GM18502 (cell line): Measurements from ENCODE around the gene AMOT.
A peak's percentile ranks its signal among the peaks of the same experiment; 100 is the strongest.

ENCODE experiments used
- ATAC-seq: cut with Tn5 transposase; IDR thresholded peaks from one replicate; pipeline ENCODE4 v1.9.1; 2021; ENCODE audit warnings: mild to moderate bottlenecking; ENCODE audit not compliant: unreplicated experiment, poor library complexity

The AMOT gene

DNA sequence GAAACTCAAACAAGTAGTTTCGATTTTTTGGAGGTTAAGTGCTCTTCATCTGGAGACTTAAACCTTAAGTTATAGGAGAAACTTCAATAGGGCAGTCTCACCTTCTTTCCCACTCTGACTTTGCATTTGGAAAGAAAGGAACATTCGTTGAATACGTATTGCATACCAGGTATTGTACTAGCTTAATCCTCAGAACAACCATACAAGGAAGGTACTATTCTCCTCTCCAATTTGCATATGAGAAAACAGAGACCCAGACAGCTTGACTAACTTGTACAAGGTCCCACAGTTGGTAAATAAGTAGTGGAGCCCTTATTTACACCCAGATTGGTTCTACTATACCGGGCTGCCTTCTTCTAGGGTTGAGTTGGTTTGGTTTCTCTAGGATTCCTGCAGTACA is 32.6 kb downstream of the AMOT start:
- no peak for ATAC-seq

DNA sequence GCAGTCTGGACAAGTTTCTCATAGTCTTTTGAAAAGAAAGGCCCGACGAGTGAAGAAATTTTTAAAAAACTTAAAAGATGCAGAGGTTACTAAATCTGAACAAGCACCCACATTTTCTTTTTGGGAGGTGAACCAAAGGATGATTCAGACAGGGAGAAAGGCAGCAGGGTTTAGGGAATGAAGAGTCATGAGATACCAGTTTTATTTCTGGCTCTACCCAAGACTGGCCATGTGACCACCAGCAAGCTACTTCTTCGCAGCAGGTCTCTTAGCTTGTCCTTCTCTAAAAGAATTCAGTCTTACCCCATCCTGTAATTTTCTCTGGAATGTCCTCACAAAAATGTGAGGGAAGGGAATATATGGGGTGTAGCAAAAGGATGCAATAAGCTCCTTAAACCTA is 37.6 kb downstream of the AMOT start:
- no peak for ATAC-seq

DNA sequence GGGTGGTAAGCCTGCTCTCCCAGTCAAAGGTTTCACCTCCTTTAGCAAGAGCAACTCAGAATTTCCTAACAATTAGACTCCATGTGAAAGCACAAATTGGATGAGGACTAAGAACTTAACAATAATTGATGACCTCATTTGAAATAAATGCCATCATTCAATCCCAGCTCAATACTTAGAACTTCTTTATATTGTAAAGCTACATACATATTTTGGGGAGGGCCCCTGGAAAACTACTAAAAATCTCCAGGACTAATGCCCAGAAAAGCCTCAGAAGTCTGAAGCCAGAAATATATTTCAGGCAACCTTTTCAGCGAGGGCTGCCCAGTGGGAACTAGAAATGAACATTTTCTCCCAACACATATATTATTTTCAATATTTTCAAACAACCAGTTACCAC is 38.1 kb downstream of the AMOT start:
- no peak for ATAC-seq

DNA sequence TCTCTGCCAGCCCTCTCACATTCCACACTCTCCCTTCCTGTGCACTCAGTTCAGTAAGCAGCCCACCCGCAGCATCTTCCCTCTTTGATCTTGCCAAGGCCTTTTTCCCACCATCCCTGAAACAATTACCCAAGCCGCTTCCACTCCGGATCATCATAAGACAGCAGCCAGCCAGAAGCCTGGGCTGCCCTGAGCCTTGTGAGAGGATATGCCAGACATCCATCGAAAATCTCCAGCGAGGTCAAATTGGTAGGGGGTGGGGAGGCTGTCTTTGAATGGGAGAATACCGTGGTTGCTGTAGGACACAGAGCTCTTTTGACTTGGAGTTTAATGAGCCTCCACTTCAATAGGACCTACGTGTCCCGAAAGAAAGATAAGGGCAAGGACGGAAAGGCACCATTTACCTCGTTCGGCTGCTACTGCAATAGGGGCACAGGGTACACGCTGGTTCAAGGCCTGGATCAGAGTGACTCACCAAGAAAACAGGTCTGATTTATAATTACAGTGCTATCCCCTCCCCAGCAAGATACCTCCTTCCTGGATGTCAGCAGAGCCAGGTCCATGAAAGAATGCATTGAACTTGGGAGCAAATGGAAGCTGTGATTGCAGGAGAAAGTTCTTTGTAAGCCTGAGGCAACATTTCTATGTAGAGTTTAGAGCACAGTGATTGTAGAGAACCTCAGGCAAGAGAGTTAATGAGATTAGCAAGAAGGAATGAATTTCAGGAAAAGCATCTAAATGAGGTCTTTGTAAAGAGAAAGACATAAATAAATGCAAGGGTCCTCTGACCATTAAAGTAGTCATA is 39.5 kb downstream of the AMOT start:
- no peak for ATAC-seq

DNA sequence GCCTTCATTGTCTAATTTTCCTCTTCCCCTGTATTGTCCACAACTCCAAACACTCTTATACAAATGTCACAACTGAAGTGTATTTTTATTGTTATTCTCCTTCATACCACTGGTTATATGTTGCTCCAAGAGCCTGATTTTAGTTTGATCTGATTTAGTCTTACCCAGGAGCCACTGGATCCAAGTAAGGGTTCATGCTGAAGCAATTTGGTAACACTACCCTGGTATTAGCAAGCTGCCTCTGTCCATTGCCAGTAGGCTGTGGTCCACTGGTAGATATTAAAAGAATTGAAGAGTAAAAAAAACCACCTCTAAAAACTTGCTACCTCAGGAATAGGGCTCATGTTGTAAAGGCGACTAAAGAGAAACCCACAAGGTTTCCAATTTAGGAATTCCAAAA is 41.2 kb downstream of the AMOT start:
- no peak for ATAC-seq

DNA sequence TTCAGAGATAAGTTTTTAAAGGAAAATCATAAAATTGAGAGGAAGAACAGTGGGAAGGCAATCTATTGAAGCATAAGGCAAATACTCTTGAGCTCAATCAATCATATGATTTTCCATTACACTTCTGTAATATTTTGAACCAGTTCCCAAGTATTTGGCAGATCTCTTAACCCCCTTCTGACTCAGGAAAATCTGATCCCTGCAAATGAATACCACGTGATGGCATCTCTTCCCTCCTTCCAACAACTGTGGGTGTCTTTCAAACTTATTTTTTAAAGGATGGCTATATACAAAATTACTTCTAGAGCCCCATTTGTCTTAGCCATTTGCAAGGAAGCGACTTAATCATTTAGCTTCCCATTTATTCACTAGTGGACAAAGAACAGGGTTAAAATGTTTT is 41.9 kb downstream of the AMOT start:
- no peak for ATAC-seq

DNA sequence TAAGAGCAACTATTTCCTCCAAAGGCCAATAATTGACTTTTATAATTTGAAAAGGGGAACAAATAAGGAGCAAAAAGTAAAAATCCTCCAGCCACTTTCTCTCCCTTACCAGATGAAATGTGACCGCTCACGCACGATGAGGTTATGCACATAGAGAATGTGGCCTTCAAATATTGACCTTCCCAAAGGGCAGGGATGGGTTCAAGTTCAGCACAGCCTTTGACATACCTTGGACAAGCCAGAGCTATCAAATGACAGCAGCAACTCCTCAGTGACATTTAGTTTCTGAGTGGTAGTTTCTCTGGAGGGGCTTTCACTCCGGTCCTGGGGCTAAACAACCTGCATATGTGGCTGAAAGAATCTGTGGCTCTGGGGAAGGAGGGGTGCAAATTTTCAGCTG is 50.7 kb downstream of the AMOT start:
- no peak for ATAC-seq

DNA sequence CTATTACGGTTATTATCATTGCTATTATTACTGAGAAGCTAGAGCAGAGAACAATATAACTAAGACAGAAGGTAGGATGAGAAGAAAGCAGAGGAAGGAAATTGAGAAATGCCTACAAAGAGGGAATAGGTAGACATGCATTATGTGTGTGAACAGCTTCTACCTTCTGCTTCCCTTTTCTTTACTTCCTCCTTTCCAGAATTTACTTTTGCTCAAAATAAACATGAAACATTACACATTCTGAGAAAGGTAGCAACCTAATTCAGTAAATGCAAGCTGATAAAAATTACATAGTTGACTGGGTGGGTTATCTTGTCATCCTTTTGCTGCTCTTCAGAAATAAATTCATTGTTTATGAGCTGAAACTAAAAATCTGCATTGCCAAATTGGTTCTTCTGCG is 54.6 kb downstream of the AMOT start:
- no peak for ATAC-seq

DNA sequence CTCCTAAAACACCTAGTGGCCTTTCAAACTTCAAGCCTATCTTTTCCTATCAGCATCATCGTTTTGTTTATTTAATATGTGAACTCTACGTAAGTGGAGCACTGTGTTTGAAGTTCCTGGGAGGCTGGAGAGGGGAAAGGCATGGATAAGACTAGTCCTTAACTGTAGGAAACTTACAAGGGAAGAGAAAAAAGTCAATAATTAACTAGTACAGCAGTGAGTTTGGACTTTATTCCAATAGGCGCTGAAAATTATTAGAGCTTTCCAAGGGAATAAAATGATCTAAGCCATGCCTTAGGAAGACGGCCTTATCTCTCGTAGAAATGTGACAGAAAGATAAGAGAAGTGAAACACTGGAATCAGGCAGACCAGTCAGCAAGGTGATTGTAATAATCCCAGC is 55.3 kb downstream of the AMOT start:
- no peak for ATAC-seq

DNA sequence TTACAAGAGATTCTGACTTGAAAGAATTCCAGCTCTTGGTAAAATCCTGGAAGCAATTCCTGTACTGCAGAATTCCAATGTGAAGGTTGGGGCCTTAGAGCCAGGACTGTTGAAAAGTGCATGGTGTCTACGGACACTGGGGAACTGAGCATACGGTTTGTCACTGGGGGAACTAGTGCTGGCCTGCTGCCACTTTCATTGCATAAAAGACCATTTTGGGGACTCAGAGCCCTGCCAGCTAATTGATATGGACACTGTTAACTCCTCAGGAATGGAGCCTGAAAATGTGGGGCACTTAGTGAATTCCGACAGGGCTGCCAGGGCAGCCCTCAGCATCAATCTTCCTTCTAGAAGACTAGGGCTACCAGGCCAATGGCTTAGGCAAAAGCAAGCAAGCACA is 55.9 kb downstream of the AMOT start:
- no peak for ATAC-seq

DNA sequence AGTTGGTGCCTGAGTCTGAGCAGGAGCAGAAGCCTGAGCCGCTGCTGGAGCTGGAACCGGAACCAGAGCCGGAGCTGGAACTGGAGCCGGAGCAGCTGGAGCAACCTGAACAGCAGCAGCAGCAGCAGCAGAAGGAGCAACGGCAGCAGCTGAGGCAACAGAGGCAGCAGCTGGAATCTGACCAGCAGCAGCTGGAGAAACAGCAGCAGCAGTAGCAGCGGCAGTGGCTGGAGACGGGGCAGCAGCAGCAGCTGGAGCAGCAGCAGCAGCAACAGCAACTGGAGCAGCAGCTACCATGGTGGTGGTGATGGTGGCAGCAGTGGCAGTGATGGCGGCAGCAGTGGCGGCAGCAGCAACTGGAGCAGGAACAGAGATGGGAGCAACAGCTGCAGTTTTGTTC is 61.5 kb downstream of the AMOT start:
- no peak for ATAC-seq

DNA sequence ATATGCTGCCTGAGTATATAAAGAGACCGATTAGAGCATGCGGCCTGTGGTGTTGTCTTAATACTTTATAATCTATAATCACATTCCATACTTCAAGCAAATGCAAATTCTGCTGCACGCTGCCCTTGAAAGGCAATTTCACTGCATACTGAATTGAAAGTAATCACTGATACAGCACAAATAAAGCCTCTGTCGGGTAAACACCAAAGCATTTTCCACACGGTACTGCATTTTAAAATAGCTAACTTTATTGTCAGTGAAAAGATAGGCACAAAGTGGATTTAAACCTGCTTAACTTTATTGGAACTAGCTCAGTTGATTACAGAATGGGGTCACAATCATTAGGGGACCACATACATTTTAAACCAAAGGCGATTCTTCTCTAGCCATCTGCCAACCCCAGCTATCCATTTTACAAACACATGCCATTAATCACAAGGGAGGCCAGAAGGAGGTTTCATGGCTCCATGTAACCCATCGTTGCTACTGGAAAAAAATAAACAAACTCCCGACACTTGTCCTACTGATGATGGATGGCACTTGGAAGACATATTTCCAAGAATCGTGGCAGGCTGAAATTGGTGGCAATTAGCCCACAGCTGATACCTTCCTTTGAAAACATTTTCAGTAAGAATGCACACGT is 65.9 kb downstream of the AMOT start:
- ATAC-seq = no peak

DNA sequence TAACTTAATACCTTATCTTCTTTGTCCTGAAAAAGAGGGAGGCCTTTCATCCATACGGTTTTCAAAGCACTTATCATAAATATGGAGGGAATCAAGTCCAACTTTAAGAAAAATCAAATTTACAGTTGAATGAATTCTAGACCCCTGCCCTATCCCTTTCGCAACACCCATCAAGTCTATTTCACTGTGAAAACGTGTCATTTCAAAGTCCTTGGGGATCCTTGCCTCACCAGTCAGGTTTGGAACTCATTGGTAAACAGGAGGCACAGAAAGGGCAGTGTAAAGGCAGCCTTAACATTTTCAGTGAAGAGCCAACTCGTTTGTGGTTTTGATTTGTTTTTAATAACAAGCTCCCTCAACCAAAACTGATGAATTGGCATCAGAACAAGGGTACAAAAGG is 66.5 kb downstream of the AMOT start:
- no peak for ATAC-seq

DNA sequence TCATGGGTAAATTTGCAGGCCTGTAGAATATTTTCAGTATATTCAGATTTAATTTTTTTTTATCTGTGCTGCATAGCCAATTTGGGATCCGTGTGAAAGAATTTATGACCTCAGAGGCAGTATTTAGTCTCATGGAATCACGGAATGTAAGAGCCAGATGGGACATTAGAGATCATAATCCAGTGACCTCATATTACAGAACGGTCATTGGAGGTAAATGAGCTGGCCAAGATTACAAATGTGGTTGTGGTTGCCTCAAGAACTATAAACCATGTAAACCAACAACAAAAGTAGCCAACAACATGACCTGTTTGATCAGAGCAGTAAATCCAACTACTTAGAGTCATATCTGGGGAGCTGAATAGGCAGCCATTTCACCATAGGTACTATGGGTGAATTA is 71.6 kb downstream of the AMOT start:
- ATAC-seq = no peak

DNA sequence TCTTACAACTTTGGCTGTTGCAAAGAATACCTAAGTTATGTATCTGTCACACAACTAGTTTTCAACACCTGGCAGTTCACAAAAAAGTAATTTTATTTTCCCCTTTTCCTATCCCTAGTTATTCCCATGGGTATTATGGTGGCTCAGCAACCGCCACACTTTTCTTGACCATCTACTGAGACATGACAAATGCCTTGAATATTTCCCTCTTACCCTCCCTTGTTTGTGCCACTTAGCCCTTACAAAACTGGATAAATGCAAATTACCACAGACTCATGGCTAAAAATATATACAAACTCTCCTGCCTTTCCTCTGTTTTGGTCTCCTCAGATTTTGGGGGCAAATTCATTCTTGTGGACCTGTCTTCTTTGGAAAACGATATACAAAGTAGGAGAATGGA is 72.1 kb downstream of the AMOT start:
- ATAC-seq = no peak

DNA sequence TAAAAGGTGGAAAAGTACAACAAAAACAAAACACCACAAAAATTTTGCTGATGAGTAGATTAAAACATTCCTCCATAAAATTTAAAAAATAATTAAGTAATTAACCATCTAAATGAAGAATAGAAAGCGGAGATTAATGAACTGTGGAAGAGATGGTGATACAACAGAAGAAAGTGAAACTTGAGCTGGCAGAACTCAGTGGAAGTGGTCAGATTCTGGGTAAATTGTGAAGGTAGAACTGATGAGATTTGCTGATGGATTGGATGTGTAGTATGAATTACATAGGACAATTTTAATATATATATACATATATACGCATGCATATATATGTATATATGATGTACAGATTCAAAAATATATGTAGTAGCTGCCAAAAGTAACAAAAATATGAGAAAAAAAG is 73.9 kb downstream of the AMOT start:
- no peak for ATAC-seq

DNA sequence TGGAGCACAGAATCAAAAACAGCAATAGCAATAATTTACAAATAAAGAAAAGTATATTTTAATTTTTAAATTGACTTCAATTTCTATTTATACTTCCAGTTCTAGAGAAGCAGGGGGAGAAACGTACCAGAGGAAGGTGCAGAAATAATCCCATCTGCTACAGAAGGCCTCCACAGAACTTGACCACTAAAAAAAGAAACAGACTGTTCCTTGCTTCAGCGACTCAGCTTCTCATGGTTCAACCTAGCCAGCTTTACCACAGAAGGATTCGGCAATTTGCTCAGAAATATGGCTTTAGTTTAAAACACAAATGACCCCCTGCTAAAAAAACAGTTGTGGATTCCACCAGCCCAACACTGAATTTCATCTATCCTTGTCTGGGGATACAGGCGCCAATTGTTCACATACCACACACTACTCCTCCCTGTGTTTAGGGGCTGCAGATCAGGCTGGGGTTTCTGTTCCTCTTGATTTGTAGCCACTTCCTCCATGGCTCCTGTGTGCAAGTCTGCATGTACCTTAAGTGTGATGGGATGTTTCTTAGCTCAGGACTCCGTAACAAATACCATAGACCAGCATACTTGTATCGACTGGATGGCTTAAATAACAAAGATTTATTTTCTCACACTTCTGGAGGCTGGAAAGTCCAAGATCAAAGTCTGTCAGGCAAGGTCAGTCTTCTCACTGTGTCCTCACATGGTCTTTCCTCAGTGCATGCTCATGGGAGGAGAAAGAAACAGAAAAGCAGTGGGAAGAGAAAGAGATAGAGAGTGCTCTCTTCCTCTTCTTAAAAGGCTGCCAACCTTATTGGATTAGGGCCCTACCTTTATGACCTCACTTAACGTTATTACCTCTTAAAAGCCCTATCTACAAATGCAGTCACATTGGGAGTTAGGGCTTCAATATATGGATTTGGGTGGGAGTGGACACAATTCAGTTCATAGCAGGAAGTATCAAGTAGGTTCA is 79.1 kb downstream of the AMOT start:
- peak; percentile 92 for ATAC-seq

DNA sequence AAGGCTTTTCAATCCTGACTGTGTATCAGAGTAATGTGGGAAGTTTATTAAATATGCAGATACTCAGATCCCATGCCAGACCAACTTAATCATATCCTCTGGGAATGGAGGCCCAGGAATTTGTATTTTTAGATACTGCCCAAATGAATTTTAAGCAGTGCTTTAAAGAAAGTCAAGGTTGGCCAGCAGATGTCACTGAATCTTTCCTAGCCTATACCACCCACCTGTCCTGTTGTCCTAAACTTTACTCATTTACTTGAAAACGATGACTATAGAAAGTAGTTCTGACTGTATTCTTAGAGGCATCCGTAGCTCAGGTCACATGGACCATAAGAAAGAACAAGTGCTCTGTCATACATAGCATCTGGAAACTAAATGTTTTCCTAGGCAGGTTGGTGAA is 79.9 kb downstream of the AMOT start:
- ATAC-seq = peak; percentile 61

DNA sequence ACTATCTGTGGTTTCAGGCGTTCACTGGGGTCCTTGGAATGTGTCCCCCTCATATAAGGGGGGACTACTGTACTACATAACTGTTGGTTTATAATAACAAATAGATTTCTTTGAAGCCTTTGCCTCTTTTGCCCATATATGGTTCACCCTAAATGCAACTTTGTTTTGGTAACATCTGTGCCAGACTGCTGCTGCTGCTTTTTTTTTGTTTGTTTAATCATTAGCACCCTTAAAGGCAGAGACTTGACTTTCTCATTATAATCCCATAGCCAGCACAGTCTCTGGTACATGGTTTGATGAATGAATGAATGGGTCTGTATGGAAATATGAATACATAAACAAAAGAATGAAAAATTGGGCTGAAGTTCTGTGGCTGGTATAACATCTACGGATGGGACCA is 80.7 kb downstream of the AMOT start:
- ATAC-seq = no peak

DNA sequence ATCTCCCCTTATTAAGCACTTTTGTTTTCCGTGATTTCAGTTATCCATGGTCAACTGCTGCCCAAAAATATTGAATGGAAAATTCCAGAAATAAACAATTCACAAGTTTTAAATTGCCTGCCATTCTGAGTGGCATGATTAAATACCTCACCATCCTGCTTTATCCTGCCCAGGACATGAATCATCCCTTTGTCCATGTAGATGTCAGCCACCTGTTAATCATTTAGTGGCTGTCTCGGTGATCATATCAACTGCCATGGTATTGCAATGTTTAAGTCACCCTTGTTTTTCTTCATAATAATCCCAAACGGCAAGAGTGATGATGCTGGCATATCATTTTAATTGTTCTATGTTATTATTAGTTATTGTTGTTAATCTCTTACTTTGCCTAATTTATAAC is 81.1 kb downstream of the AMOT start:
- ATAC-seq = no peak

DNA sequence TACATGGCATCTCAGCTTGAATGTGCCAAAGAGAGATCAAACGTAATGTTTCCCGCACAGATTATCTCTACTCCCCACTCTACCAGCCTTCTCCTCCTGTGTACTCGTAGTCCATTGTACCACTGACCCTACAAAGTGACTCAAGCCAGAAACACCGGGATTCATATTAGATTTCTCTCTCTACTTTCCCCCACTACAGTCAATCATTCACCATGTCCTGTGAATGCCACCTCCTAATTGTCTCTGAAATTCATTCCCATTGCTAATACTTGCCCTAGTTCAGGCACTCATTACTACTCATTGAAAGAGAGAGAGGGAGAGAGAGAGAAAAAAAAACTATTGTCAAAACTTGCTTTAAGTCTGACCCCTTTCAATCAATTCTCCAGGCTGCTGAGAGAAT is 82.7 kb downstream of the AMOT start:
- no peak for ATAC-seq
